Mesothelial cell of epicardium (in vitro differentiated cells): ENCODE results near the gene MYEOV. TPM values are rescaled to one million over a fixed set of nuclear protein-coding genes. Genes with fewer than 3 reads are reported as not detected.

Experiments
- DNase-seq, 2 experiments: peaks; one replicate each; pipeline ENCODE4 v3.0.0; 2021; ENCODE audit warnings: low spot score in 2 of 2; ENCODE audit not compliant: unreplicated experiment in 2 of 2
- H3K27ac Mint-ChIP-seq: 2 replicates; pipeline ENCODE4 v1.8.0; 2021; ENCODE audit warnings: mixed read lengths
- H3K27me3 Mint-ChIP-seq: 2 replicates; pipeline ENCODE4 v1.8.0; 2021; ENCODE audit warnings: low read depth, mixed read lengths
- H3K36me3 Mint-ChIP-seq: 2 replicates; pipeline ENCODE4 v1.8.0; 2021; ENCODE audit warnings: mixed read lengths
- H3K4me1 Mint-ChIP-seq: 2 replicates; pipeline ENCODE4 v1.8.0; 2021; ENCODE audit warnings: mixed read lengths
- H3K4me3 Mint-ChIP-seq: 2 replicates; pipeline ENCODE4 v1.8.0; 2021; ENCODE audit warnings: mild to moderate bottlenecking, moderate library complexity, mixed read lengths
- H3K9me3 Mint-ChIP-seq: 2 replicates; pipeline ENCODE4 v1.8.0; 2021; ENCODE audit warnings: mixed read lengths
- CTCF ChIP-seq: fragments of 200-600 bp; sonication (generic); IDR thresholded peaks from one replicate; pipeline ENCODE4 v1.5.0; 2021; ENCODE audit warnings: antibody characterized with exemption; ENCODE audit not compliant: unreplicated experiment
- total RNA-seq: library from RNA; stranded (reverse); gene quantifications from 3 replicates; pipeline ENCODE4 v1.2.1, GENCODE V29; 2021

The MYEOV gene
- total RNA-seq, 1 donor from 2014 or later, result 2.6 TPM

- no peak for DNase-seq
- no peak overlapping the region for H3K4me3 Mint-ChIP-seq
- H3K9me3 Mint-ChIP-seq, result no peaks in the 10 kb centered on the region
- H3K27me3 Mint-ChIP-seq, result no peaks in the 10 kb centered on the region
- peaks cover 38% of the 10 kb centered on the region for H3K4me1 Mint-ChIP-seq
- no peak for TF ChIP-seq CTCF
- H3K36me3 Mint-ChIP-seq, result no peaks in the 10 kb centered on the region
- no peak overlapping the region for H3K27ac Mint-ChIP-seq
These were observed 10.5 kb upstream of the MYEOV start for GRCh38 chr11:69283446-69283845.

DNA sequence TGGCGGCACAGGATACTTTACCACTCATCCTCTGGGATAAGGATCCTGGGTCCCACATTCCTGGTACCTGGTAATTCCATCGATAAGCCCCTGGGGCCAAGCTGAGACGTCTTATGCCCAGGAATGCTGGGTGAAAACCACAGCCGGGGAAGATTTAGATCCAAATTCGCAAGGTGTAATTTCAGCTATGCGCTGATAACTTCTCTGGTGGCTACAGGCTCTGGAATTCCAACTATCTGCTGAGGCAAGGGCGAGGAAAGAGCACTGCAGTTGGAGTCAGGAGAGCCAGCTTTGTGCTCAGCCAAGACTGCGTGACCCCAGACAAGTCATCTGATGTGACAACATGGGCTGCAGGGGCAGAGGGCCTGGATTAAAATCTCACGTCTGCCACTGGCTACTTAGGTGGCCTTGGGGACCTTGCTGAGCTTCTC, 9.9 kb upstream of the MYEOV start:
- H3K27ac Mint-ChIP-seq, result no peak overlapping the region
- TF ChIP-seq CTCF, result no peak
- H3K36me3 Mint-ChIP-seq, result no peaks in the 10 kb centered on the region
- no peaks in the 10 kb centered on the region for H3K27me3 Mint-ChIP-seq
- H3K4me3 Mint-ChIP-seq, result no peak overlapping the region
- no peak for DNase-seq
- peaks cover 38% of the 10 kb centered on the region for H3K4me1 Mint-ChIP-seq
- no peaks in the 10 kb centered on the region for H3K9me3 Mint-ChIP-seq

GRCh38 chr11:69285091-69285490, 8.9 kb upstream of the MYEOV start:
- DNase-seq, result no peak
- Mint-ChIP-seq H3K4me1 (peaks cover 38% of the 10 kb centered on the region), H3K4me3 (no peak overlapping the region), H3K27me3 (no peaks in the 10 kb centered on the region), H3K27ac (no peak overlapping the region), H3K9me3 (no peaks in the 10 kb centered on the region), H3K36me3 (no peaks in the 10 kb centered on the region)
- no peak for TF ChIP-seq CTCF

DNA sequence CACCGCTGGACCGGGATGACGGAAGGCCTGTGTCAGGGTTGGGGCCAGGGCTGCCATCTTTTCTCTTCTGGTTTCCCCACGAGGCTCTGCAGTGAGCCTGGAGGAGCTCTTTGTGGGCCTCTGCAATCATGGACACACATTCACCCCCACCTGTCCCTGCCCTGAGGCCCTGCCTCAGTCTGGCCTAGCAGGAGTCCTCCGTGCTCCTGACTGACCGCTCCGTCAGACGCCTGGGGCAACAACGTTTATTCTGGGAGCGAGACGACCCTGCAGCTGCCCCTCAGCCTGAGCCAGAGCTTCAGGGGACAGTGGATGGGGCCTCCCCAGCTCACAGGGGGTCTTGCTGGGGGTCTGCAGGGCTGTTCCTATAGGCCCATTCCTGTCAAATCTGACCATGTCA, 8.2 kb upstream of the MYEOV start:
- no peaks in the 10 kb centered on the region for H3K9me3 Mint-ChIP-seq
- H3K36me3 Mint-ChIP-seq, result no peaks in the 10 kb centered on the region
- no peak for DNase-seq
- no peaks in the 10 kb centered on the region for H3K27me3 Mint-ChIP-seq
- no peak for TF ChIP-seq CTCF
- no peak overlapping the region for H3K4me3 Mint-ChIP-seq
- H3K27ac Mint-ChIP-seq, result no peak overlapping the region
- peaks cover 34% of the 10 kb centered on the region for H3K4me1 Mint-ChIP-seq

GRCh38 chr11:69286374-69287371, 7.3 kb upstream of the MYEOV start:
- peak overlapping the region; percentile 69 for H3K27ac Mint-ChIP-seq
- no peak for DNase-seq
- peaks cover 29% of the 10 kb centered on the region for H3K4me1 Mint-ChIP-seq
- no peak overlapping the region for H3K4me3 Mint-ChIP-seq
- H3K27me3 Mint-ChIP-seq, result no peaks in the 10 kb centered on the region
- no peaks in the 10 kb centered on the region for H3K9me3 Mint-ChIP-seq
- no peaks in the 10 kb centered on the region for H3K36me3 Mint-ChIP-seq
- no peak for TF ChIP-seq CTCF
